ENCODE data around the gene DOCK1.

GRCh38 chr10:126924180-126924914 is 19.1 kb downstream of the DOCK1 start:
- TF ChIP-seq CTCF (IDR thresholded peaks at IDR 0.05) (no peak), POLR2A (IDR thresholded peaks at IDR 0.05) (no peak)
